ENCODE results near the gene GPC5. TPM values are rescaled to one million over a fixed set of nuclear protein-coding genes. Genes with fewer than 3 reads are reported as not detected.

GPC5 gene
- total RNA-seq (2021) (0.21 TPM in 1 of 2 replicates, not detected in the other), Bru-seq, nascent RNA (percentile 13 among the genes with signal in this experiment), BruChase-seq, experiment 1, labeled RNA remaining after a 2-hour chase (percentile 17 among the genes with signal in this experiment), BruChase-seq, experiment 2, labeled RNA remaining after a 6-hour chase (percentile 22 among the genes with signal in this experiment)
- long read RNA-seq, partial matches to known transcripts: 0 of 1 reads
- long read RNA-seq, other reads (novel, unspliced or antisense): 1 of 1 reads

DNA sequence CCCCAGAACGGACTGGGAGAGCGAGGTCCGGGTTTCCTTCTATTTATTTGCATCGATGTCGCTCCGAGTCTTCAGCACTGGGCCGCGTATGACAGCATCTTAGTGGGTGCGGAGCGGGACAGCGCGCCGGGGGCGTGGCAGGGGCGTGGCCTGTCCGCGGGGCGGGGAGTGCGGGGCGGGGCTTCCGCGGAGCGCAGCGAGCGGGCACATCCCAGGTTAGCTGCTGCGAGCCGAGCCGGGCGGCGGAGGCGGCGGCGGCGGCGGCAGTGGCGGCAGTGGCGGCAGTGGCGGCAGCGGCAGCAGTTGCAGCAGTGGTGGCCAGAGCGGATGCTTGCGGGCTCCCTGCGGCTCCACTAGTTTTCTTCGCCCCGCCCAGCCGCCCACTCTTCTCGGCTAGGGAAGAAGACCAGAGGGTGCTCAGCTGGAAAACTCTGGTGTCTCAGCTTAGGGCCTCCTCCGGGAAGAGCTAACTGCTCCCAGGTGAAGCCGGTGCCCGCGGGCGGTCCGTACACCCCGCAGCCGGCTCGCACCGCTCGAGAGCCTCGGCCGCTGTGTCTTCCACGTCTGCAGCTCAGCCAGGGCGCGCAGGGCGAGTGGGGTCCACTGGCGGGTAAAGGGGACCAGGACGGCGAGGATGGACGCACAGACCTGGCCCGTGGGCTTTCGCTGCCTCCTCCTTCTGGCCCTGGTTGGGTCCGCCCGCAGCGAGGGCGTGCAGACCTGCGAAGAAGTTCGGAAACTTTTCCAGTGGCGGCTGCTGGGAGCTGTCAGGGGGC, at the start of gene GPC5:
Gene GPC5, plus strand, starts transcription at position 209 of the 776 bp plus-strand sequence.
- BruUV-seq (replicated peaks): no TSS peak
- TF ChIP-seq CTCF (conservative IDR thresholded peaks at IDR 0.05; ENCODE audit: low read depth, low read length) (no peak), EZH2 (IDR thresholded peaks at IDR 0.05; ENCODE audit: borderline replicate concordance, low read depth, low read length, poor library complexity, severe bottlenecking) (no peak)
- peak; percentile 76 for DNase-seq (ENCODE audit: low spot score)
- Histone ChIP-seq H3K27me3 (replicated peaks; ENCODE audit: insufficient read depth, low read depth, low read length, poor library complexity) (peaks cover 70% of the 10 kb centered on the region), H3K36me3 (ENCODE audit: insufficient read depth, low read length, poor library complexity, severe bottlenecking) (no peaks in the 10 kb centered on the region), H3K9me3 (ENCODE audit: low read depth, low read length, poor library complexity, severe bottlenecking) (no peaks in the 10 kb centered on the region), H3K4me3 (ENCODE audit: low read depth, low read length, poor library complexity, severe bottlenecking) (peak within 1 kb of the TSS; percentile 44), H3K27ac (ENCODE audit: low read depth, low read length, poor library complexity, severe bottlenecking) (no peak within 1 kb of the TSS), H3K4me1 (ENCODE audit: insufficient read depth, low read length, poor library complexity, severe bottlenecking) (peaks cover 7% of the 10 kb centered on the region)
- intact Hi-C loops (cut with micrococcal nuclease; ENCODE audit: unreplicated experiment): no loop called here
- ChIA-PET POLR2A (ENCODE audit: low non-redundant PET) (no interaction called here), CTCF (interaction anchor here (0.6 kb wide), 1 partner anchor 348 kb away, joined by 3 read pairs; no protein-coding TSS in a partner anchor)

GRCh38 chr13:91348906-91349435, 49.5 kb upstream of the GPC5 start:
- Histone ChIP-seq H3K4me1 (ENCODE audit: insufficient read depth, low read length, poor library complexity, severe bottlenecking) (peaks cover 35% of the 10 kb centered on the region), H3K9me3 (ENCODE audit: low read depth, low read length, poor library complexity, severe bottlenecking) (no peaks in the 10 kb centered on the region), H3K36me3 (ENCODE audit: insufficient read depth, low read length, poor library complexity, severe bottlenecking) (peaks cover 46% of the 10 kb centered on the region), H3K27ac (ENCODE audit: low read depth, low read length, poor library complexity, severe bottlenecking) (peak overlapping the region; percentile 97), H3K27me3 (replicated peaks; ENCODE audit: insufficient read depth, low read depth, low read length, poor library complexity) (peaks cover 32% of the 10 kb centered on the region), H3K4me3 (ENCODE audit: low read depth, low read length, poor library complexity, severe bottlenecking) (peak overlapping the region; percentile 75)
- CTCF ChIA-PET: no interaction called here
- DNase-seq (ENCODE audit: low spot score): peak; percentile 92
- intact Hi-C loops (cut with micrococcal nuclease; ENCODE audit: unreplicated experiment): no loop called here
- POLR2A ChIA-PET (ENCODE audit: low non-redundant PET): interaction anchor here (0.7 kb wide), 1 partner anchor 829 kb away, joined by 3 read pairs; no protein-coding TSS in a partner anchor
- no peak for TF ChIP-seq EZH2 (IDR thresholded peaks at IDR 0.05; ENCODE audit: borderline replicate concordance, low read depth, low read length, poor library complexity, severe bottlenecking)
- peak; percentile 79 for TF ChIP-seq CTCF (conservative IDR thresholded peaks at IDR 0.05; ENCODE audit: low read depth, low read length)
- no TSS peak for BruUV-seq (replicated peaks)

DNA sequence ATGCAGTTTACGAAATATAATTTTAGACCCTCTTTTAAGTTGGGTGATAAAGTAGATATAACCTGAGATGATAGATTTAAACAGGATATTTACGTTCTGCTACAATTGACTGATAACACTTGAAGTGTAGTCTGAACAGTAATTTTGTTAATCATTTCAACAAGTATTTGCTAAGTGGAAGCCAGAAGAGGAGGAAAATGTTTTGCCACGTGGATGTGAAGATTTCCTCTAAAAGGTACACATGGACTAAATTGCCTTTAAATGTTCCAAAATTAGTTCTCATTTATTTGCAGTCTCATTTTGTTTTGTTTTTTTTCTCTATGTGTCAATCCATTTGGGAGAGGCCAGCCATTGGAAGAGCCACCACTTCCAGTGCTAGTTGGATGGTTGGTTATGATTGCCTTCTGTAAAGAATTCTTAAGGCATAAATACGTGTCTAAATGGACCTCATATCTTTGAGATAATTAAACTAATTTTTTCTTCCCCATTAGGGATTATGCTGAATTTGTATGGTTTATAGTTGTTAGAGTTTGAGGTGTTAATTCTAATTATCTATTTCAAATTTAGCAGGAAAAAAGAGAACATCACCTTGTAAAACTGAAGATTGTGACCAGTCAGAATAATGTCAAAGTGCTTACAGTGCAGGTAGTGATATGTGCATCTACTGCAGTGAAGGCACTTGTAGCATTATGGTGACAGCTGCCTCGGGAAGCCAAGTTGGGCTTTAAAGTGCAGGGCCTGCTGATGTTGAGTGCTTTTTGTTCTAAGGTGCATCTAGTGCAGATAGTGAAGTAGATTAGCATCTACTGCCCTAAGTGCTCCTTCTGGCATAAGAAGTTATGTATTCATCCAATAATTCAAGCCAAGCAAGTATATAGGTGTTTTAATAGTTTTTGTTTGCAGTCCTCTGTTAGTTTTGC, 48.2 kb upstream of the GPC5 start:
- no TSS peak for BruUV-seq (replicated peaks)
- CTCF ChIA-PET: no interaction called here
- Histone ChIP-seq H3K27me3 (replicated peaks; ENCODE audit: insufficient read depth, low read depth, low read length, poor library complexity) (peaks cover 19% of the 10 kb centered on the region), H3K9me3 (ENCODE audit: low read depth, low read length, poor library complexity, severe bottlenecking) (no peaks in the 10 kb centered on the region), H3K4me3 (ENCODE audit: low read depth, low read length, poor library complexity, severe bottlenecking) (peak overlapping the region; percentile 75), H3K27ac (ENCODE audit: low read depth, low read length, poor library complexity, severe bottlenecking) (peak overlapping the region; percentile 97), H3K4me1 (ENCODE audit: insufficient read depth, low read length, poor library complexity, severe bottlenecking) (peaks cover 35% of the 10 kb centered on the region), H3K36me3 (ENCODE audit: insufficient read depth, low read length, poor library complexity, severe bottlenecking) (peaks cover 59% of the 10 kb centered on the region)
- POLR2A ChIA-PET (ENCODE audit: low non-redundant PET): no interaction called here
- no peak for TF ChIP-seq EZH2 (IDR thresholded peaks at IDR 0.05; ENCODE audit: borderline replicate concordance, low read depth, low read length, poor library complexity, severe bottlenecking)
- TF ChIP-seq CTCF (conservative IDR thresholded peaks at IDR 0.05; ENCODE audit: low read depth, low read length): no peak
- DNase-seq (ENCODE audit: low spot score): no peak
- intact Hi-C loops (cut with micrococcal nuclease; ENCODE audit: unreplicated experiment): no loop called here

Measured in A673 (cell line).